HuH-7.5 (cell line): ENCODE results near the gene EFNA1.
"Not testable (repeated sequence)": the region's sequence is repeated elsewhere in the genome, so short reads cannot be mapped to it uniquely, and the experiment has no call there.

Experiments used
- DNase-seq: peaks from one replicate; pipeline ENCODE4 v3.0.0; 2011; ENCODE audit warnings: low spot score

The EFNA1 gene

GRCh38 chr1:155092641-155093040, 35.0 kb upstream of the EFNA1 start:
- DNase-seq: no peak

DNA sequence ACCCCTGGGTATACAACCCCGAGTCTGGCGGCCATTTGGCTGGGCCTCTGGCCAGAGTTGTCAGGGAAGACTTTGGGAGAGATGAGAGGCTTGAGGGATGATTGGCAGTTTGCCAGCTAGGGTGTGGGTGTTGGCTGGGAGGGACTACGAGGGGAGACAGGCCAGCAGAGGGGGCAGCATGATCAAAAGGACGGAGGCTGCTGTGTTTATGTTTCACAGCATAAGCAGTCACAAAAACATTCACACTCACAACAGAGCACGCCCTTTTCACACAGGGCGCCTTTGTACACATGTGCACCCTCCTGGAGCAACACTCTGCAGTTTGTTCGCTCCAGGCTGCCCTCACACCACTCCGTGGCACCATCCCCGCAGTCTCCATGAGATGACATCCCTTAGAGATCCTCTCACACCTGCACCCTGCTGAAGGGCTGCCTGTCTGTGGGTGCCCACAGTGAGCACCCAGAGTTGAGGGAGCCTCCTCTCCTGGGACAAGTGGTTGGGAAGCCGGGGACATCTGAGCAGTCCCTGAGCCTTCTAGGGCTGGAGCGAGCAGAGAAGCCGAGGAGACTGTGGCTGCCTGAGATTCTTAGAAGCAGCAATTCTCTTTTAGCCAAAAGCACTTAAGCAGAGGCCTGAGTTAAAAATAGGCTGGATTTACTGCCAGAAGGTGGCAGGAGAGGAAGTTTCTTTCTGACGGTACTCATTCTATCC, 33.6 kb upstream of the EFNA1 start:
- DNase-seq: no peak

DNA sequence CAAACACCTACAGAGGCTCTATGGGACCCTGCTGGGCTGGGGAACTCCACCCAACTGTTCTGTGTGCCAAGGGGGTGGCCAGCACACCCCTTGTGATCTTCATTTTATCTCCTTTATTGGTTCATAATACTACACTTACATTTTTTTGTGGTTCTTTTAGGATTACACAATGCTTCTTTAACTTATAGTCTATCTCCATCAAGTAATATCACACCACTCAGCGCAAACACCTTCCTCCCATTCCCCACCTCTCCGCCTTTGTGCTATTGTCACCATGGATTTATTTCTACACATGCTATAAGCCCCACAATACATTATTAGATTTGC, 33.1 kb upstream of the EFNA1 start:
- no peak for DNase-seq

DNA sequence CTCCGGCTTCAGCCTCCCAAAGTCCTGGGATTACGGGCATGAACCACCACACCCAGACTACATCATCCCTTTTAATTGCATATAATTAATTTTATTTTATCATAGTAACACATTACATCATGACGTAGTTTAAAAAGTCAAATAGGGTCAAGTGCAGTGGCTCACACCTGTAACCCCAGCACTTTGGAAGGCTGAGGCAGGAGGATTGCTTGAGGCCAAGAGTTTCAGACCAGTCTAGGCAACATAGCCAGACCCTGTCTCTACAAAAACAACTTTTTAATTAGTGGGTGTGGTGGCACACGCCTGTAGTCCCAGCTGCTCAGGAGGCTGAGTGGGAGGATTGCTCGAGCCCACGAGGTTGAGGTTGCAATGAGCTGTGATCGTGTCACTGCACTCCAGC, 28.3 kb upstream of the EFNA1 start:
- no peak for DNase-seq

DNA sequence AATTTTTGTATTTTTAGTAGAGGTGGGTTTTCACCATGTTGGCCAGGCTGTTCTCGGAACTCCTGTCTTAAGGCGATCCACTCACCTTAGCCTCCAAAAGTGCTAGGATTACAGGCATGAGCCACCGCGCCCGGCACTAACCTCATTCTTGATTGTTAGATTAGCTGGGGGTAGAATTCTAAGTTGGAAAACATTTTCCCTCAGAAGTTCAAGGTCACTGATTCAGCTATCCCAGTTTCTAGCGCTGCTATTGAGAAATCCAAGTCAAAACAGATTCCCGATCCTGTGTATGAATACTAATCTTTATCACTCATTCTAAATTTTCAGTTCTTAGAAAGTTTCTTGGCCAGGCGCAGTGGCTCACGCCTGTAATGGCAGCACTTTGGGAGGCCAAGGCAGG, 24.4 kb upstream of the EFNA1 start:
- no peak for DNase-seq

DNA sequence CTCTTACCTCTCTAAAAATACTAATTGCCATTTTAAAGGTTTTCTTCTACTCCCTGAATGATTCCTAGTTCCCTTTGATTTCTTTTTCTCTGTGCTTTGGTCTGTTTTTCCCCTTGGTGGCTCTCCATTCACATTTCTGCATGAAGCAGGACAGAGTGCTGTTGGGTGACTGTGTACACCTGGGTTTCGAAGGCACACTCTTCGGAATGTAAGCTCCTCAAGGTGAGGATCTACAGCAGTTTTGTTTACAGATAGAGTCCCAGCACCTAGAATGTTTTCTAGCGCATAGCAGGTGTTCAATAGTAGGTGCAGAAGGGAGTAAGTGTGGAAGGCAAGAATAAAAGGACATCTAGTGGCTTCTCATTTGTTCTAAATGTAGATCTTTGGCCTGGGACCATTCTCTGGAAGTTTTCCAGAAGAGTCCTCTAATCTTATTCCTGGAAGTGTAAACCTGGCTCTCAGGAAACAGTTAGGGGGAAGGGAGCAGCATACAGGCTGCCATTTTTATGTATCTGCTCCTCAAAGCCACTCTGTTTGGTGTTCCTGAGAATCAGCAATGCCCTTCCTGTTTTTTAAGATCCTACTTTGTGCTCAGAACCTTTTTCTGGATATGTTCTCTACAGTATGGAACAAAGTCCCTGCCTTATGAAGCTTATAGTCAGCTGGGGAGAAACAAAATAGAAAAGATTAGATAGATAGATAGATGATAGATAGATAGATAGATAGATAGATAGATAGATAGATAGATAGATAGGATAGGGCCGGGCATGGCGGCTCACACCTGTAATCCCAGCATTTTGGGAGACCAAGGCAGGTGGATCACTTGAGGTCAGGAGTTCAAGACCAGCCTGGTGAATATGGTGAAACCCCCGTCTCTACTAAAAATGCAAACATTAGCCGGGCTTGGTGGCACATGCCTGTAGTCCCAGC, 22.8 kb upstream of the EFNA1 start:
- no peak for DNase-seq

DNA sequence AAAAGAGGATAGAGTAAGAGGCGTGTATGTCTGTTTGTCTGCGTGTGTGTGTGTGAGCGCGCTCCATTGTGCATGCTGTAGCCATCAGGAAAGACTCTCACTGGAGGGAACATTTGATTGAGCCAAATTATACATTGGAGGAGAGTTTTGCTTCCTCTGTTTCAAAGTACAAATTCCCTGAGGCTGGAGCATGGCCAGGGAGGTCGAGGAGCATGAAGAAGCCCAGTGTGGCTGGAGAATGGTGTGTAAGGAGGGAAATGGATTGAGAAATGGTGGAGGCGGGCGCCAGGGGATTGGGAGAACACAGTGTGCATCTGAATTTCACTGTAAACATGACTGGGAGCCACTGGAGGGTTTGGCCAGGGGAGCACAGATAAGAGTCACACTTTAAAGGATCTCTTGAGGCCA, 22.1 kb upstream of the EFNA1 start:
- no peak for DNase-seq

- DNase-seq: no peak
Observed at GRCh38 chr1:155106862-155107261, 20.8 kb upstream of the EFNA1 start.

GRCh38 chr1:155107309-155108264, 20.1 kb upstream of the EFNA1 start:
- DNase-seq: peak; percentile 40

- no peak for DNase-seq
Observed at GRCh38 chr1:155108296-155108695, 19.4 kb upstream of the EFNA1 start.

DNA sequence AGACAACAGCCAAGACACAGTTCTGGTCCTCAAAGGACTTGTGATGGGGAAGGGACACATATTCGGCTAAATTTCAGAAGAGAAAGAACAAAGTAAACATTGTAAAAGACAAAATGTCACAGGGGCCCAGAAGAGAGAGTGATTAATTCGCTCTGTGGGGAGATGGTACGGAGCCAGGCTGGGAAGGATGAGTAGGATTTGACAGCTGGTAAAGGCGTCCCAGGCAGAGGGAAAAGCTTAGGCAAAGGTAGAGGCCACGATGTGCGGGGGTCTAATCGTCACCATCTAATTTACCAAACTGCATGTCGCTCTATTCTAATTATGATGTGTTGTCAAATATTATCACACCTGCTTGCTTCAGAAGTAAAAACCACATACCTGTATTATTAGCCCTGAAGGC, 17.3 kb upstream of the EFNA1 start:
- no peak for DNase-seq

DNA sequence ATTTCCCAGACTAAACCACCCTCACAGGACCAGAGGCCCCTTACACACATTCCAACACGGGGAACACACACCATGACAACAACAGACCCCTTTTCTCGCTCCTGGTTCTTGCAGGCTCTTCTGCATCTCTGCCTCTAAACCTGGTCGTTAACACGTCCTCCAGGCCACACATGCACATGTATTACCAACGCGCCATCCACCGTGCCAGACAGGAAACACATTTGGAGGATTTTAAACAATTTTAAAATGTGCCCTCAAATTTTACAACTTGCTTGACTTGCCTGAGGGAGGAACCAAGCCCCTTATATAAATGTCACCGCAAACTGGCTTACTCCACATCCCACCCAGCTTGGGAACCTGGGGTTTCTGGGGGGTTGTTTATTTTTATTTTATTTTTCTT, 16.9 kb upstream of the EFNA1 start:
- no peak for DNase-seq

DNA sequence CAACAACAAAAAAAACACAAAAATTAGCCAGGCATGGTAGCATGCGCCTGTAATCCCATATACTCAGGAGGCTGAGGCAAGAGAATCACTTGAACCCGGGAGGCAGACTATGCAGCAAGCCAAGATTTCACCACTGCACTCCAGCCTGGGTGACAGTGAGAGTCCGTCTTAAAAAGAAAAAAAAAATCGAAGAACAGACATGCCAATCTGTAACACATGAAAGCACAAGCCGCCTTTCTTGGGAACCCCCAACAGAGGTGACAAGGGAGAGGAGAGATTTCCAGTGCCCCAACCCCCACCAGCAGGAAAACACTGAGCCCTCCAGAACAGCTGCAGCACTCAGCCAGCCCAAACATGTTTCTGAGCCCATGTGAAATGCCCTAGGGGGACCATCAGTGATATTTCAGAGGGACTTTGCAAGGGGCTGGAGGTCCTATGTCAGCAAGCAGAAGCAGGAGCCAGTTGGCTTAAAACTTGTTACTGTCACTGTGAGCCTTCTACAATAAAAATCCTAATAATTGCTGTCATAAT, 14.2 kb upstream of the EFNA1 start:
- no peak for DNase-seq

DNA sequence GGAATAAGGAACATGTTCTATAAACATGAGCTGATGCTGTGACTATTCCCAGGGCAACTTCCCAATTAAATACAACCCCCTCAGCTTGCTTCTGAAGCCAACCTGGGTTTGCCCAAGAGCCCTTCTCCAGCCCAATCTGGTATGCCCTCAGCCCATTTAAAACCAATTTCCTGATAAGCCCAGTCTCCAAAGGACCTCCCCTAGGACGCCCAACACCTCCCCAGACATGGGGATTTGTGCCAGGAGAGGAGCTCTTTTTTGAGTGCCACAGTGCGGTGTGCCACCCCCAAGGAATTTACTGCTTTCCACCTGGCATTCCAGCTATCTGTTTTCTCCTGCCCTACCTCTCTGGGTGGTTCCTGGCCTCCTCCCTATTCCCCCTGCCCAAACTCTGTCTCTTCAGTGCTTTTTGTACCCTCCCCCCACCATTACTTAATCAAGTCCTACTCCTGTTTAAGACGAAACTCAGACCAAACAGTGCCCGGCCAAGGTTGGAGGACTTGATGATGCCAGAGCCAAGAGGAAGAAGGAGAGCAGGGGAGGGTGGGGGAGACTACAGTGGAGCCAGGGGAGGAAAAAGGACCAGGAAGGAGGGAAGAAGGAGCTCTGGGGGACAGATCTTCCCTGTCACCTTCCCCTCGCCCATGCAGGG, 11.4 kb upstream of the EFNA1 start:
- DNase-seq: no peak

GRCh38 chr1:155117610-155118009, 10.1 kb upstream of the EFNA1 start:
- DNase-seq: no peak

DNA sequence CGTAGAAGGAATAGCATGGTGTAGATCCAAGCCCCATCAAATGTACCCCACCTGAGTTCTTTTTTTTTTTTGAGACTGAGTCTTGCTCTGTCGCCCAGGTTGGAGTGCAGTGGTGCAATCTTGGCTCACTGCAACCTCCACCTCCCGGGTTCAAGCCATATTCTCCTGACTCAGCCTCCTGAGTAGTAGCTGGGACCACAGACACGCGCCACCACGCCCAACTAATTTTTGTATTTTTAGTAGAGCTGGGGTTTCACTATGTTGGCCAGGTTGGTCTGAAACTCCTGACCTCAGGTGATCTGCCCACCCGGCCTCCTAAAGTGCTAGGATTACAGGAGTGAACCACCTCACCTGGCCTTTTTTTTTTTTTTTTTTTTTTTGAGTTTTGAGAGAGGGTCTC, 9.6 kb upstream of the EFNA1 start:
- DNase-seq: not testable (repeated sequence)

- DNase-seq: no peak
Observed at GRCh38 chr1:155120253-155120652, 7.4 kb upstream of the EFNA1 start.

DNA sequence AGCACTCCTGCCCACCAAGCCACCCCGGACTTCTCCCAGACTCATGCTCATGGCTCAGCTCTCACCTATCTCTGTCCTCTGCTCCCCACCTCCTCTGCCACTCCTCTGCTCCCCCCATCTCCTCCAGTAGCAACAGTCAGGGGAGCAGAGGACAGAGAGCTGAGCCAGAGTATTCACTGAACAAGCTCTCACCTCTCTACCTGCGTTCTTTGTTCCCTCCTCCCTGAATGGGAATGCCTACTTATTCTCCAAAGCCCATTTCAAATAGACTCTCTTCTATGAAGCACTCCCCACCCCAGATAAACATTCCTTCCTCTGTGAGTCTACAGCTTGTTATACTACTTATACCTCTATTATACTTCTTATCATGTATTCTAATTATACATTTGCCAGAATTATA, 6.4 kb upstream of the EFNA1 start:
- DNase-seq: no peak

DNA sequence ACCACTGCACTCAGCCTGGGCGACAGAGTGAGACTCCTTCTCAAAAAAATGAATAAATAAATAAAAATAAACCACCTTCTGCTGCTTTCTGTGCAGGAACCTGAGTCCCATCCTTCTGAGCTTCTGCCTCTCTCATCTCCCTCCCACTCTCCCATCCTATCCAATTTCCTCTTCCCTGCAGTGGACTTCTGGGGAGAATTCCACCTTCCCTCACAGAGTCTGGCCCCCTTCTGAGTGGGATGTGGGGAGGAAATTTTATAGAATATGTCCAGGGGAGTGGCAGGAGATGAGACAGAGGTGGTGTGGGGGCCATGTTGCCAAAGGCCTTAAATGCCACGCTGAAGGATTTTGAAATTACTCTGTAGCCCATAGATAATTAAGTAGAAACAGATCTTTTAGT, 5.4 kb upstream of the EFNA1 start:
- no peak for DNase-seq

DNA sequence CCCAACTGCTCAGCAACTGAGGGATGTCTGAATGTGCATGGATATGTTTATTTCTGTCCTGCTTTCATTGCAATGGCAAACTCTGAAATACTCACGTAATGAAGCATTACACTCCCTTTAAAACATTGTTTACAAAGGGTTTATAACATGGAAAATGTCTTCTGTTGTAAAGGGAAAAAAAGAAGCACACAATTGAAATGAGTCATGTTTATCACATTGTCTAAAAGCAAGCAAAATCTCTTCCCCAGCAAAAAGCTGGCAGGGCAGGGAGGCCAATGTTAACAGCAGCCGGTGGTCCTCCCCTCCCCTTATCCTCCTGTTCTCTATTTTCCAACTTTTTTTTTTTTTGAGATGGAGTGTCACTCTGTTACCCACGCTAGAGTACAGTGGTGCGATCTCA, 3.9 kb upstream of the EFNA1 start:
- DNase-seq: no peak
